DOHH2 (cell line): Measurements from ENCODE around the gene CLASP1.

Experiments used
- CTCF ChIP-seq: fragments of 200-600 bp; sonication (generic); IDR thresholded peaks from one replicate; pipeline ENCODE4 v1.5.1; 2014; ENCODE audit warnings: antibody characterized with exemption, mild to moderate bottlenecking, low read depth, low read length; ENCODE audit not compliant: poor library complexity, severe bottlenecking
- EZH2phosphoT487 ChIP-seq: fragments of 200-600 bp; sonication (generic); IDR thresholded peaks from 2 replicates; pipeline ENCODE4 v1.6.1; 2017; ENCODE audit warnings: borderline replicate concordance, mild to moderate bottlenecking, antibody characterized with exemption, low read length, moderate library complexity, mixed read lengths

GRCh38 chr2:121368836-121369235, 280.4 kb downstream of the CLASP1 start:
- no peak for TF ChIP-seq CTCF
- TF ChIP-seq EZH2phosphoT487 = no peak
